K562 (cell line): ENCODE results near the gene EHD2. TPM values are rescaled to one million over a fixed set of nuclear protein-coding genes. Genes with fewer than 3 reads are reported as not detected.
A peak's percentile ranks its signal among the peaks of the same experiment; 100 is the strongest.

Source experiments
- CGGBP1 ChIP-seq: fragments of 250-450 bp; sonication (Bioruptor Pico); IDR thresholded peaks from 2 replicates; pipeline ENCODE4 v1.9.0; 2021; ENCODE audit warnings: mild to moderate bottlenecking
- CUX1 ChIP-seq: fragments of 200-800 bp; sonication (Bioruptor generic); IDR thresholded peaks from 2 replicates; pipeline ENCODE4 v1.6.1; 2016; ENCODE audit warnings: missing genetic modification characterization, missing compliant biosample characterization
- DPF2 ChIP-seq: fragments of 450-650 bp; IDR thresholded peaks from 2 replicates; pipeline ENCODE4 v1.6.1; 2016
- E2F4 ChIP-seq: sonication (generic); formaldehyde crosslinking; IDR thresholded peaks from 2 replicates; pipeline ENCODE4 v1.8.0; 2022; ENCODE audit warnings: mild to moderate bottlenecking, low read depth, missing genetic modification reagents
- ETS1 ChIP-seq: conservative IDR thresholded peaks from 2 replicates; pipeline ENCODE4 v1.6.1; 2011; ENCODE audit warnings: low read depth, mild to moderate bottlenecking, low read length; ENCODE audit not compliant: control insufficient read depth
- PRPF4 ChIP-seq: fragments of 200-400 bp; formaldehyde crosslinking; IDR thresholded peaks from one replicate; pipeline ENCODE4 v1.6.1; 2017; ENCODE audit warnings: low read length, low read depth, mild to moderate bottlenecking; ENCODE audit not compliant: insufficient read depth, poor library complexity, severe bottlenecking
- ZBED1 ChIP-seq: IDR thresholded peaks from 2 replicates; pipeline ENCODE4 v1.6.1; 2014
- ZBTB9 ChIP-seq: fragments of 450-650 bp; formaldehyde crosslinking; IDR thresholded peaks from 2 replicates; pipeline ENCODE4 v1.4.0; 2020; ENCODE audit warnings: mild to moderate bottlenecking, moderate library complexity
- ZNF224 ChIP-seq: sonication (generic); formaldehyde crosslinking; IDR thresholded peaks from 2 replicates; pipeline ENCODE4 v1.8.0; 2022; ENCODE audit warnings: mild to moderate bottlenecking, missing genetic modification reagents
- ZNF280A ChIP-seq: fragments of 450-650 bp; IDR thresholded peaks from 2 replicates; pipeline ENCODE4 v1.6.1; 2018; ENCODE audit warnings: mild to moderate bottlenecking, low read depth; ENCODE audit not compliant: partially characterized antibody
- ZNF586 ChIP-seq: fragments of 450-650 bp; formaldehyde crosslinking; conservative IDR thresholded peaks from 2 replicates; pipeline ENCODE4 v1.4.0; 2020; ENCODE audit warnings: mild to moderate bottlenecking, moderate library complexity
- ZNF639 ChIP-seq, 2 experiments: fragments of 200-800 bp in 1 of 2; sonication (Bioruptor generic) in 1 of 2; sonication (generic) in 1 of 2; formaldehyde crosslinking in 1 of 2; IDR thresholded peaks in 1 of 2; conservative IDR thresholded peaks in 1 of 2; 2 replicates each; pipeline versions ENCODE4 v1.5.0 to v1.6.1; 2016 to 2020; ENCODE audit warnings: missing compliant biosample characterization in 1 of 2, missing genetic modification characterization in 1 of 2, missing genetic modification reagents in 1 of 2
- polyA plus RNA-seq, 8 experiments: library from polyadenylated mRNA; depleted of rRNA in 4 of 8; stranded (reverse) in 5 of 8; unstranded in 3 of 8; fragments of >200 nt; fragmentation: Nextera tagmentation in 2 of 8; fragmentation: Illumina TruSeq in 1 of 8; extraction: Ambion mirVana in 2 of 8; extraction: Trizol in 1 of 8; gene quantifications; 2 replicates each; pipeline versions ENCODE4 v1.2.1 to v1.2.3, GENCODE V29; 2011 to 2014; ENCODE audit warnings: inconsistent platforms in 1 of 8, missing spikeins in 1 of 8
- total RNA-seq, 7 experiments: library from RNA; depleted of rRNA in 6 of 7; stranded (reverse); fragments of >200 nt in 6 of 7; fragmentation: Illumina TruSeq in 2 of 7; extraction: Trizol in 2 of 7; gene quantifications; 2 replicates each; pipeline versions ENCODE4 v1.2.1 to v1.2.3, GENCODE V29; 2011 to 2021; ENCODE audit warnings: low replicate concordance in 1 of 7

Gene EHD2
- total and polyA plus RNA-seq, 9 of the 15 experiments (the other 6 are each of a cell fraction or from before 2014, with no cell fraction given) = 1.7 to 32.2 (median 3.0) TPM

GRCh38 chr19:47745010-47745901 is 32.0 kb downstream of the EHD2 start, which contains the start of gene NOP53 (continued):
- TF ChIP-seq ZNF639 (CRISPR knock-in tag; conservative IDR thresholded peaks at IDR 0.05 in 1 of 2, IDR thresholded peaks at IDR 0.05 in 1 of 2) (peak in 1 of 2 experiments; percentile 92; a peak in 2 of 4 replicates), ZBTB9 (peak; percentile 64; the same call in 1 of the 2 replicates), ETS1 (peak; percentile 74), ZBED1 (no peak), ZNF280A (no peak), DPF2 (no peak), ZNF224 (CRISPR knock-in tag) (no peak), CUX1 (CRISPR knock-in tag) (no peak; the same call in 1 of the 2 replicates), CGGBP1 (CRISPR knock-in tag) (no peak), E2F4 (CRISPR knock-in tag) (no peak), PRPF4 (no peak), ZNF586 (CRISPR knock-in tag) (no peak)
